SH-SY5Y (cell line): ENCODE measurements around the gene TMEM60.
A peak's percentile ranks its signal among the peaks of the same experiment; 100 is the strongest.

Experiments
- GATA2 ChIP-seq: IDR thresholded peaks from 2 replicates; pipeline ENCODE4 v1.6.1; 2011; ENCODE audit warnings: mild to moderate bottlenecking, low read depth, low read length
- GATA3 ChIP-seq: IDR thresholded peaks from 2 replicates; pipeline ENCODE4 v1.6.1; 2011; ENCODE audit warnings: low read depth, mild to moderate bottlenecking, low read length, moderate library complexity

Gene TMEM60

GRCh38 chr7:77765906-77766800 lies 32.1 kb downstream of the TMEM60 start:
- no peak for TF ChIP-seq GATA3
- TF ChIP-seq GATA2, result no peak

- TF ChIP-seq GATA2 (no peak), GATA3 (no peak)
Observed at GRCh38 chr7:77765481-77765880, 32.8 kb downstream of the TMEM60 start.

- TF ChIP-seq GATA2 (no peak), GATA3 (no peak)
Observed at GRCh38 chr7:77760809-77761453, 37.3 kb downstream of the TMEM60 start.

- TF ChIP-seq GATA2, result no peak
- no peak for TF ChIP-seq GATA3
Observed at GRCh38 chr7:77759294-77759889, 38.8 kb downstream of the TMEM60 start.

- TF ChIP-seq GATA2 (no peak), GATA3 (no peak)
Observed at GRCh38 chr7:77757589-77757988, 40.6 kb downstream of the TMEM60 start.

- TF ChIP-seq GATA2 (no peak), GATA3 (no peak)
Observed at GRCh38 chr7:77753173-77753572, 45.1 kb downstream of the TMEM60 start.

- TF ChIP-seq GATA3 (peak; percentile 44; the same call in 1 of the 2 replicates), GATA2 (peak; percentile 60)
Observed at GRCh38 chr7:77752016-77752415, 46.2 kb downstream of the TMEM60 start.

- TF ChIP-seq GATA2, result no peak
- no peak for TF ChIP-seq GATA3
Observed at GRCh38 chr7:77747718-77748117, 50.5 kb downstream of the TMEM60 start.

GRCh38 chr7:77747178-77747577 lies 51.1 kb downstream of the TMEM60 start:
- TF ChIP-seq GATA3, result no peak
- no peak for TF ChIP-seq GATA2

- TF ChIP-seq GATA2 (no peak), GATA3 (no peak)
Observed at GRCh38 chr7:77746824-77747165, 51.4 kb downstream of the TMEM60 start.

GRCh38 chr7:77746164-77746823 lies 51.9 kb downstream of the TMEM60 start:
- TF ChIP-seq GATA3, result no peak
- no peak for TF ChIP-seq GATA2

- TF ChIP-seq GATA2 (no peak), GATA3 (no peak)
Observed at GRCh38 chr7:77745746-77746145, 52.5 kb downstream of the TMEM60 start.
